Lung (tissue), 12 donors: ENCODE measurements around the gene PRKRA. TPM values are rescaled to one million over a fixed set of nuclear protein-coding genes. Genes with fewer than 3 reads are reported as not detected.

Experiments
- ATAC-seq: fragments of 200-7000 bp; cut with Tn5 transposase; one replicate; pipeline ENCODE4 v1.9.1; 2020; ENCODE audit warnings: moderate number of reproducible peaks; ENCODE audit not compliant: insufficient read depth, low FRiP score
- DNase-seq, 3 donors: peaks; one replicate each; pipeline ENCODE4 v3.0.0-alpha.2; 2013 to 2017
- H3K27ac ChIP-seq, 2 donors: one replicate each; pipeline ENCODE4 v1.5.1; 2013; ENCODE audit warnings: mild to moderate bottlenecking in 2 of 2, moderate library complexity in 2 of 2, control low read depth in 1 of 2, inconsistent platforms in 1 of 2, low read depth in 1 of 2, low read length in 1 of 2
- H3K27me3 ChIP-seq, 3 donors: one replicate each; pipeline ENCODE4 v1.5.1; 2013; ENCODE audit warnings: low read length in 2 of 3; ENCODE audit not compliant: control insufficient read depth in 3 of 3, insufficient read depth in 3 of 3
- H3K36me3 ChIP-seq, 4 donors: one replicate each; pipeline ENCODE4 v1.5.1; 2013; ENCODE audit warnings: low read length in 4 of 4, mild to moderate bottlenecking in 1 of 4, moderate library complexity in 1 of 4; ENCODE audit not compliant: control insufficient read depth in 4 of 4, insufficient read depth in 4 of 4
- H3K4me1 ChIP-seq, 5 donors: one replicate each; pipeline ENCODE4 v1.5.1; 2013; ENCODE audit warnings: low read length in 5 of 5, mild to moderate bottlenecking in 2 of 5, moderate library complexity in 1 of 5; ENCODE audit not compliant: control insufficient read depth in 5 of 5, insufficient read depth in 5 of 5
- H3K4me3 ChIP-seq: one replicate; pipeline ENCODE4 v1.5.1; 2013; ENCODE audit warnings: mild to moderate bottlenecking, control low read depth, moderate library complexity
- H3K9ac ChIP-seq, 2 donors: one replicate each; pipeline ENCODE4 v1.5.1; 2013; ENCODE audit warnings: low read length in 2 of 2, control low read depth in 1 of 2; ENCODE audit not compliant: insufficient read depth in 1 of 2
- H3K9me3 ChIP-seq, 4 donors: one replicate each; pipeline ENCODE4 v1.5.1; 2013; ENCODE audit warnings: low read length in 3 of 4, mild to moderate bottlenecking in 1 of 4, moderate library complexity in 1 of 4; ENCODE audit not compliant: control insufficient read depth in 4 of 4, insufficient read depth in 3 of 4
- WGBS, 2 donors: extraction: QIAGEN DNeasy Blood & Tissue Kit; methylation state at CpG; one replicate each; pipeline ENCODE4 v1.1.7; 2013; 5-methylcytosine and 5-hydroxymethylcytosine counted together
- polyA plus RNA-seq, 2 donors: library from polyadenylated mRNA; stranded (reverse); fragments of 200-250 nt; gene quantifications; one replicate each; pipeline ENCODE4 v1.2.1, GENCODE V29; 2013
- total RNA-seq, 2 donors: library from RNA; depleted of rRNA in 1 of 2; stranded (reverse); fragments of >200 nt in 1 of 2; gene quantifications; one replicate each; pipeline ENCODE4 v1.2.1, GENCODE V29; 2014 to 2021
- TF ChIP-seq, protein P1 (sequence below): IDR thresholded peaks from 2 replicates; pipeline ENCODE4 v1.5.1; 2012; ENCODE audit warnings: mild to moderate bottlenecking; ENCODE audit errors: control extremely low read depth, extremely low read depth
- donor health status: control.
- donor health status: control.
- donor health status: Bipolar disorder and iron deficiency.
- donor health status: healthy.
- donor health status: DM: yes; HTN: yes; CAD: no.

The PRKRA gene
- total and polyA plus RNA-seq, 4 donors, result 26.8 to 68.5 (median 43.7) TPM

DNA sequence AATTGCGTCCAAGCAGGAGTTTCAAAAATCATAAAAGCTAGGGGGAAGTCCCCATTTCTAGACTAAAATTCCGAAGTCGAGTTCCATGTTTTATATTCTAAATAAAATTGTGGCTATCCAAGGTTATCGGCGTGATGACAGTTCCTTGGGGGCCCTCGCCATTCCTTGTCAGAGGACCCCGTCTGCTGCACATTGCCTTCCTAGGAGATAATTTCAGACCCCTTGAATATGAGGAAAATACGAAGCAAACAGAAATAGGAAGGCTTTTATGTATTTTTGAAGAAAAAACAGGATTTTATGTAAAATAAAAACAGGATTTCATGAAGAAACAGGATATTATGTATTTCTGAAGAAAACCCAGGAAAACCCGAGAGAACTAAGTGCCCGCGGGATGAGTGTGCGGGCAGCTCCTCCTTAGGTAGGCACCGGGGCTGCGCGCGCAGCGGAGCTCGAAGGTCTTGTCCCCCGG is 28.8 kb upstream of the PRKRA start:
- DNase-seq, result no peak
- WGBS, 2 donors, result 25 to 26% methylated on average over 19 of the region's 19 CpGs
- TF ChIP-seq, protein P1, sequence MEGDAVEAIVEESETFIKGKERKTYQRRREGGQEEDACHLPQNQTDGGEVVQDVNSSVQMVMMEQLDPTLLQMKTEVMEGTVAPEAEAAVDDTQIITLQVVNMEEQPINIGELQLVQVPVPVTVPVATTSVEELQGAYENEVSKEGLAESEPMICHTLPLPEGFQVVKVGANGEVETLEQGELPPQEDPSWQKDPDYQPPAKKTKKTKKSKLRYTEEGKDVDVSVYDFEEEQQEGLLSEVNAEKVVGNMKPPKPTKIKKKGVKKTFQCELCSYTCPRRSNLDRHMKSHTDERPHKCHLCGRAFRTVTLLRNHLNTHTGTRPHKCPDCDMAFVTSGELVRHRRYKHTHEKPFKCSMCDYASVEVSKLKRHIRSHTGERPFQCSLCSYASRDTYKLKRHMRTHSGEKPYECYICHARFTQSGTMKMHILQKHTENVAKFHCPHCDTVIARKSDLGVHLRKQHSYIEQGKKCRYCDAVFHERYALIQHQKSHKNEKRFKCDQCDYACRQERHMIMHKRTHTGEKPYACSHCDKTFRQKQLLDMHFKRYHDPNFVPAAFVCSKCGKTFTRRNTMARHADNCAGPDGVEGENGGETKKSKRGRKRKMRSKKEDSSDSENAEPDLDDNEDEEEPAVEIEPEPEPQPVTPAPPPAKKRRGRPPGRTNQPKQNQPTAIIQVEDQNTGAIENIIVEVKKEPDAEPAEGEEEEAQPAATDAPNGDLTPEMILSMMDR, result no peak
- peaks cover 0 to 40% (median 26%) of the 10 kb centered on the region in 5 donors for H3K4me1 ChIP-seq
- no peaks in the 10 kb centered on the region for H3K9me3 ChIP-seq
- H3K36me3 ChIP-seq, result peaks cover 0 to 2% (median 0%) of the 10 kb centered on the region in 4 donors
- no peak for ATAC-seq
- peak overlapping the region; percentile 89 to 93 for H3K27ac ChIP-seq
- peak overlapping the region in 1 of 2 donors; percentile 95 for H3K9ac ChIP-seq
- no peaks in the 10 kb centered on the region for H3K27me3 ChIP-seq
- no peak overlapping the region for H3K4me3 ChIP-seq

GRCh38 chr2:178479275-178479616 is 28.3 kb upstream of the PRKRA start:
- peak overlapping the region in 1 of 2 donors; percentile 96 for H3K27ac ChIP-seq

DNA sequence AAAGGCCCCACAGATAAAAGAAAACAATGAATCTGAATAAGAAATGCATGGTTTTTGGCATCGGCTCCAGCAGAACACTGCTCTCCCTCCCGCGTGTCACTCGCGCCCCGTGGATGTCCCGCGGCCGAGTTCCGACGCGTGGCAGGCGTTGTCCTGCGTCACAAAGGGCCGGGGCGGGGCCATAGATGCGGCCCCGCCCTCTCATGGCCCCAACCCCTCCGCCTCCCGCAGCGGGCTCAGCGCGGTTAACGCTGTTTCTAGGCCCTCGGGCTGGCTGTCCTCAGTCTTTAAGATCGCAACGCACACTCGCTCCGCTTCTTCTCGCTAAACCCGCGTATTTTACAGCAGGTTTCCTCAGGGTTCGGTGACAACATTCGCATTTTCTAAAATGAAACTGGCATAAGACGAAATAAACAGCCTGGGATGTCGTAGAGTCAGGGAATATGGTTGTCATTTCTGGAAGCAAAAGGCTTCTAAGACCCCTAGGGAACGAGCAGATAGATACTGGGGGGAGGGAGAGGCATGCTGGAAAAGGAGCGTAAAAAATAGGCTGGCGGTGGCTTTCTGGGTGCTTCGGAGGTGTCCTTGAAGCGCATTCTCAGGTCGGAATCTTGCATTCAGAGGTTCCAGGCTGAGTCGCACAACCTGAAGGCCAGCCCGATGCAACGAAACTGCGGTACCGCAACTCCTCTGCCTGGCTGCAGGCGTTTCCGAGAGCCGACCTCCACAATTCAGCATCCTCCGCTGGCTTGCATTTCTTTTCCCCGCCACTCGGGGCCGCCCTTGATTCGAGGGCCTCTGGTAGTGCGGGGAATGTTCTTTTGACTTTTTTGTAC is 27.7 kb upstream of the PRKRA start, which contains the start of gene FKBP7:
TSS of gene FKBP7 (minus strand) at position 162 of the 836 bp plus-strand sequence. CDS start at position 61, 101 bp downstream.
- ATAC-seq, result peak; percentile 81
- Histone ChIP-seq H3K4me3 (peak within 1 kb of the TSS; percentile 52), H3K27ac (peak within 1 kb of the TSS; percentile 91 to 96), H3K9ac (peak within 1 kb of the TSS; percentile 87 to 95), H3K9me3 (no peaks in the 10 kb centered on the region), H3K4me1 (peaks cover 0 to 39% (median 24%) of the 10 kb centered on the region in 5 donors), H3K36me3 (peaks cover 0 to 2% (median 0%) of the 10 kb centered on the region in 4 donors), H3K27me3 (no peaks in the 10 kb centered on the region)
- peak; percentile 90 to 95 (median 94) for DNase-seq
- TF ChIP-seq, protein P1, result peak; percentile 65
- 1% methylated on average over 56 of the region's 56 CpGs for WGBS, 2 donors

More at GRCh38 chr2:178479275-178479616, 28.3 kb upstream of the PRKRA start:
- TF ChIP-seq, protein P1, result no peak
- H3K27me3 ChIP-seq, result no peaks in the 10 kb centered on the region
- WGBS, 2 donors, result 53 to 57% methylated on average over 4 of the region's 4 CpGs
- ATAC-seq (no peak), DNase-seq (no peak)
- H3K9me3 ChIP-seq, result no peaks in the 10 kb centered on the region
- no peak overlapping the region for H3K4me3 ChIP-seq
- peak overlapping the region in 1 of 2 donors; percentile 95 for H3K9ac ChIP-seq
- H3K36me3 ChIP-seq, result peaks cover 0 to 2% (median 0%) of the 10 kb centered on the region in 4 donors
- peaks cover 0 to 37% (median 24%) of the 10 kb centered on the region in 5 donors for H3K4me1 ChIP-seq
